GM19099 (cell line): Measurements from ENCODE around the gene PEAK1.

Source experiments
- POLR2A ChIP-seq: IDR thresholded peaks from 3 replicates; pipeline ENCODE4 v1.6.1; 2011; ENCODE audit warnings: low read depth; ENCODE audit not compliant: insufficient read length; ENCODE audit errors: extremely low read depth

The PEAK1 gene

DNA sequence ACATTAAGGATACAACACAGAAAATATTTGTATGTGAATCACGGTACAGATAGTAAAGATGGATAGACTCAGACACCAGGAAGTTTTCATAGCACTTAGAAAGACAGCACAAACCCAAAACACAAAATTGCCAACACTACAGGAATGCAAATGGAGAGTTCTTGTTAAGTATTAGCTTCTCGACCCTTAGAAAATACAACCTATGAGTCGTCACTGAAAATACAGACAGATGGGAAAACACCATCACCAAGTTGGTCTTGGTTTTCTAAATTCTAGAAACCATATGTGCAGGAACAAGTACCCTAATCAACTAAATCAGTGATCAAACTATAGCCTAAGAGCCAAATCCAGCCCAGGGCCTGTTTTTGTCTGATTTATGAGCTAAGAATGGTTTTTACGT, 50.7 kb downstream of the PEAK1 start:
- no peak for TF ChIP-seq POLR2A

DNA sequence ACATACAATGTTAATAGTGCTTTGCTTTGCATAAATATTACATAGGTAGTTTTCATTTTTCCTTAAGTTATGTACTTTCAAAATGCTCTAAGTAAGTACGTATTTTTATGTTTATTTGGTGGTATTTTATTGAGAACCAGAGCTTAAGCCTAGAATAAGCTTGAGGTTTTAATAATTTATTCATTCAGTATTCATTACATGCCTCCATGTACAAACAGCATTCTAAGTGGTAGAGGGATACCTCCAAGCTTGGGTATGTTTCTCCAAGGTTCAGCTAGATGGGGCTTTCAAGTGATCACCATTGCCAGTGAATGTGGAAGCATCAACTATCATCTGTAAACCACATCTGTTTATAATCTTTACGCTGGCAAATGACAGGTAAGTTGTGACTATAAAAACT, 52.3 kb downstream of the PEAK1 start:
- TF ChIP-seq POLR2A: no peak

DNA sequence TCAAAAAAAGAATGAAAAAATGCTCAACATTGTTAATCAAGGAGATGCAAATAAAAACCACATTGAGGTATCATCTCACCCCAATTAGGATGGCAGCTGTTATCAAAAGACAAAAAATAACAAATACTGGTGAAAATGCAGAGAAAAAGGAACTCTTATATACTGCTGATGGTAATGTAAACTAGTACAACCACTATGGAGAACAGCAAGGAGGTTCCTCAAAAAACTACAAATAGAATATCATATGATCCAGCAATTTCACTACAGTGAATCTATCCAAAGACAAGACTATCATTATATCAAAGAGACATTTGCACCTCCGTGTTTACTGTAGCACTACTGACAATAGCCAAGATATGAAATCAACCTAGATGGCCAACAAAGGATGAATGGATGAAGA, 58.4 kb downstream of the PEAK1 start:
- no peak for TF ChIP-seq POLR2A

DNA sequence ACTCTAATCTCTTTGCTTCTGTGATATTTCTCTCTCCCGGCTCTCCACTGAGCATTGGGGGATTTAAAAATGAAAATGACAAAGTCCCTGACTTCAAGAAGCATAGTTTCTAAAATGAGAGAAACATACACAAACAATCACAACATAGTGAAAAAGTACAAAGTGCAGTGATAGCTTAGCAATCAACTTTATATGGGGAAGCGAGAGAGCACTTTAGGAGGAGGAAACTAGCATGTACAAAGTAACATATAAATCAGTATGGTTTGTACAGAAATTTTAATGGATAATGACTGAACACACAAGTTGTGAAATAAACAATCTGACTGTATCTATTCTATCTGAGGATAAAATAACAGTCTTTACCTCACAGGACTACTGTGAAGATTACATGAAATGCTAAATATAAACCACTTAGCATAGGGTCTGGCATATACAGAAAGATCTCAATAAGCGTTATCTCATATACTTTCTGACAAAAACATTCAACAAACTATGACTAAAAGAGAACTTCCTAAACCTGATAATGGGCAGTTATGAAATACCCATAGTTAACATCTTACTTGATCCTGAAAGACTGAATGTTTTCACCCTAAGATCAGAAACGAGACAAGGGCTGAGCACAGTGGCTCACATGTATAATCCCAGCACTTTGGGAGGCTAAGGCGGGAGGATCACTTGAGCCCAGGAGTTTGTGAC, 61.2 kb downstream of the PEAK1 start:
- no peak for TF ChIP-seq POLR2A

DNA sequence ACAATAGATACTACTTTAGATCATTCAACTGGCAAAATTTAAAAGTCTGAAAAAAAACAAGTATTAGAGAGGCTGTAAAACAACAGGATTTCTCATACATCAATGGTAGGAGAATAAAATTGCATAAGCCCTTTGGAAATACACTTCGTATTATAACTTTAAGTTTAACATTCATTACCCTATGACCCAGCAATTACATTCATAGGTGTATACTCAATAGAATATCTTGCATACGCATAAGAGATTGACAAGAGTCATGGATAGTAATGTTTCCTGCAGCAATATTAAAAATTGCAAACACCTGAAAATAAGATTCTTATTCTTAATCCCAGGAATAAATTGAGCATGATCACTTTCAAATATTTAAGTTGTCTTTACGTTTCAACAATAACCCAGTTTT, 63.6 kb downstream of the PEAK1 start:
- no peak for TF ChIP-seq POLR2A

DNA sequence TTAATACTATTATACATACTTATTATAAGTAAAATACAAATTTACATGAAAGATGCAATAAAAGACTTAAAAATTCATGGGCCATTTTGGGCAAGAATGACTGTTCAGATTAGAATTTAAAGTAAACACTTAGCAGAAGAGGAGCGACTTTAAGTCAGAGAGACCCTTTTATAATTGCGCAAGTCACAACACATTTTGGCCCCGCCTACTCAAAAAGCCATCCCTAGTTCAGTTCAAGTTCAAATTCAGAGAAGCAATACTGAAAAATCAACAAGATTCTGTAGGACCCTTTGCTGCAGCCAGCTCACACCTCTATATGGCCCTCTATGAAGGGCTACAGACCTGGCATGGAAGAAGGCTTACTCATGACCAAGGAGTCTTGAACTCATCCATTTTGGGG, 64.6 kb downstream of the PEAK1 start:
- TF ChIP-seq POLR2A: no peak

DNA sequence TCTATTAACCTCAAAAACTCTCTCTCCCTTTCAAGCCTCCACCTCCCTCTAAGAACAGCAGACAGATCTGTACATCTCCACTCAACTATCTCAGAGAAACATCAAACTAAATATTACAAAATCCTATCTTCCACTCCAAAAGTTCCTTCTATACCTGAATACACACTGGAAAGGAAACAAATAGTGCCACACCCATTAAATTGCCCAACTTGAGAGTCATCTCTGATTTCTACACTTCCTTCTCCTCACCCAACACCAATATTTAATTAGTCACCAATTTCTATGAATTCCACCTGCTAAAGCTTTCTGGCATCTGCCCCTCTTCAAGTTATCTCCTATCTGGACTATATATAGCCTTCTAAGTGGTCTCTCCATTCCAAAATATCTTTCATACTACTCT, 65.8 kb downstream of the PEAK1 start:
- no peak for TF ChIP-seq POLR2A

DNA sequence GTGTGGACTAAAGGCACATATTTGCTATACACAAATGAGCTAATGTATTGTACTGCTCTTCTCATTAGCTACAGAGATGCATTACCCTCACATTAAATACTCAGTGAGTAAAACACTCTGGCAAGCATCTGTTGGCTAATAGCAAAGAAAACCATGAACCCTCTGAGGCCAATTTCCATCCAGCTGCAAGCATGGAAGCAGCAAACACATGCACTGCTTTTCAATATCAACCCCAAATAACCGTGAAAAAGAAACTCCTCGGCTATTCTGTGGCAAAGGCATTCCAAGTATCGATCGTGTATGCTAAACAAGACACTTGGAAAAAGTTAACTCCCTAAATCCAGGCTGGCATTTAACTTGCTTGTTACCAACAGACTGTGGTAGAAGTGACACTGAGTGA, 67.0 kb downstream of the PEAK1 start:
- TF ChIP-seq POLR2A: no peak

DNA sequence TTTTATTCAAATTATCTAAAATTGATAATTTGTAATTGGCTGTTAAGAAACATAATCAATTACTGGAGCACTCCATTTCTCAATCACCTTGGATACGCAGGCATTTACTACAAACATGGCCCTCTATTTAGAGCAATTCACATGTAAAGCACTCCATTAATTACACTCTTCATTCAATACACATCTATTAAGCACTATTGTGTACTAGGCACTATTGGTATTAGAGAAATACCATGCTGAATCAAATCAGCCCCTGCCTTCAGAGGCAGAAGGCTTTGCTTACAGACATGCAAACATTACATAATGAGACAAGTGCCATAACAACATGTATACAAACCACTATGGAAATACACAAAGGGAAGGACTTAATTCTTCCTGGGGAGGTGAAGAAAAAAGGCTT, 69.1 kb downstream of the PEAK1 start:
- no peak for TF ChIP-seq POLR2A

DNA sequence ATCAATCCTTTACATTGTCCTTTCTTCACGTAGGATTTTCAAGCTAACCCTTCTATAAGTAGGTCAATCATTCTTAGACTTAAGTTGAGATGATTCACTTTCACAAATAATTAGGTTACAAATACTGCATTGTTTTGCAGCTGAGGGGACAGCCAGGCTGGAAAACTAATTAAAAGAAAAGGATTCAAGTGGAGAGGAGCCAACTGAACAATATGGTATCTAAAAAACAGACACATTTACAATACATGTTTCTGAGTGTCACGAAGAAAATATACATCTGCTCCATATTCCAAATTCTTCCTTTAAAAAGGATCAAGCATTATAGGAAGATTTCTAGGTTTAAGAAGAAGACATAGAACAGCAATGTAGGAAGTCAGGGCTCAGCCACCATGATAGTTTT, 70.2 kb downstream of the PEAK1 start:
- TF ChIP-seq POLR2A: no peak

DNA sequence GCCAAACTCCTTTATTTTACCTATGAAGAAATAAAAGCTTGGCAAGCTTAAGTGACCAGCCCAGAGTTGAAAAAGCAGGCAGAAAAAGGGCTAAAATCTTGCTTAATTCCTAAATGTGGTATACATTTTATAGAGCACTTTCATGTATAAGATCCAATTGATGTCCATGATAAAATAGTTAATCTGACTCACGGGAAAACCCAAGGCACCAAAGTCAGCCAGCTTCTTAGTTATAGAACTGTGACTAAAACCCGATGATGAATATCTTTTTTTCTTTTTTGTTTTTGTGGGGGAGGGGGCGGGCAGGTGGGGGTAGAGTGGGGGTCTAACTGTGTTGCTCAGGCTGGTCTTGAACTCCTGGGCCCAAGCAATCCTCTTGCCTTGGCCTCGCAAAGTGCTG, 71.4 kb downstream of the PEAK1 start:
- TF ChIP-seq POLR2A: no peak

DNA sequence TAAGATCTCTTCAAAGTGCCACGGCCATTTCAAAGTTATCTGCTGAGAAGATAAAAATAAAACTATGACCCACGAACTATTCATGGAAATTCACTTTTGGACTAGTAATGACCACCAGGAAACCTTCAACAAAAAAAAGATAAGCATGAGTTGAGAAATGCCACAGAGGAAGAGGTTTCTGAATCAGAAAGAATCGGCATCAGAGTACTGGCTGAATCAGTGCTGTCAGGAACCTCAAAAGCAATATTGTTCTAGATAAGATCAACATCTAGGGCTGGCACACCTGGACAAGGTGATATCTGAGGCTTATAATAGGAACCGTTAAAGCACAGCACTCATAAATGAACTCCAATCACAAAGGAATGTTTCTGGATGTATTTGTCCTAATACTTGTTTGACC, 72.7 kb downstream of the PEAK1 start:
- TF ChIP-seq POLR2A: no peak

DNA sequence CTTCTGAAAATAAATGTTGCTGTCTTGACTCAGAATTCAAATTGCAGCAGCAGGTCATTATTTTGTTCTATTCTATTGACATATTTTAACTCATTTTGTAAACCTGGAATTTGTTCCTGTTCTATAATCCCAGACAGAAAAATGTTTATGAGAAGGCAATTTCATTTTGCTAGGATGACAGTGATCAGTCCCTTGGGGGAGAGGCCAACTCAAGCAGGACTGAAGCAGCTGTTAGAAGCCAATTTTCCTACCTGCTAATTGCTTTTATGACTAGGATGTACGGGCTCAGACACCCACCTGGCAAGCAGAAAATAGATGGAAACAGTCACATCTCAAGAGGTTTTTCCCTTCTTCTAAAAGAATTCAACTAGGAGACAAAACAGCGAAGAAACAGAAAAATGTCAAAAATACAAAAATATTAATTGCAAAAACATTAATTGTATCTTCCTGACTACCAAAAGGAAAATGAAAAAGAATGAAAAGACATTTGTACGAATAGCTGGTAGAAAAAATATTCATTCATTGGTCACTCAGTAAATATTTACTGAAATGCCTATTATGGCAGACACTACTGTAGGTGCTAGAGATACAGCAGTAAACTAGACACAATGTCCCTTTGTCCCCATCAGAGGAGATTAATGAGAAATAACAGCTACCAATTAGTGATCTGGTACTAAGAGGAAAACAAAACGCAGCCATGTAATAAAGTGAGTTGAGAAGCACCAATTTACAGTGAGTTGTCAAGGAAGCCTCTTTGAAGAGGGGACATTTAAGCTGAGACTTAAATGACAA, 73.5 kb downstream of the PEAK1 start:
- no peak for TF ChIP-seq POLR2A

DNA sequence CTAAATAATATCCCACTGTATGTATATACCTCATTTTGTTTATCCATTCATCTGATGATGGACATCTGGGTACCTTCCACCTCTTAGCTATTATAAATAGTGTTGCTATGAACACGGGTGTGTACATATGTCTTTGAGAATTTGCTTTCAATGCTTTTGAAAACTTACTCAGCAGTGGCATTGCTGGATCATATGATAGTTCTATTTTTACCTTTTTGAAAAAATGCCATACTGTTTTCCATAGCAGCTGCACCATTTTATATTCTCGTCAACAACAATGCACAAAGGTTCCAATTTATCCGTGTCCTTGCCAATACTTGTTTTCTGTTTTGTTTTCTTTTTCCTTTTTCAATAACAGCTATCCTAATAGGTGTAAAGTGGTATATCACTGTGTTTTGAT, 77.1 kb downstream of the PEAK1 start:
- no peak for TF ChIP-seq POLR2A

DNA sequence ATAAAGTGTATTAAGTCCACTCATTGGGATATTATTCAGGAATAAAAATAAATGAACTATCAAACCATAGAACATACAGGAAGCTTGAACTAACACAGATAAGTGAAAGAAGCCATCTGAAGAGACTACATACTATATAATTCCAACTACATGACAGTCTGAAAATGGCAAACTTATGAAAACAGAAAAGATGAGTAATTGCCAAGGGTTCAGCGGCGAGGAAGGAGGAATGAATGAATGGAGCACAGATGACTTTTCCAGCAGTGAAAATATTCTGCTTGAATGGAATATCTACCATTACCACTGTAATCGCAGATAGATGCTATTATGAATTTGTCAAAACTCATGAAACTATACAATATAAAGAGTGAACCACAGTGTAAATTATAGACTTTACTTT, 79.7 kb downstream of the PEAK1 start:
- no peak for TF ChIP-seq POLR2A

DNA sequence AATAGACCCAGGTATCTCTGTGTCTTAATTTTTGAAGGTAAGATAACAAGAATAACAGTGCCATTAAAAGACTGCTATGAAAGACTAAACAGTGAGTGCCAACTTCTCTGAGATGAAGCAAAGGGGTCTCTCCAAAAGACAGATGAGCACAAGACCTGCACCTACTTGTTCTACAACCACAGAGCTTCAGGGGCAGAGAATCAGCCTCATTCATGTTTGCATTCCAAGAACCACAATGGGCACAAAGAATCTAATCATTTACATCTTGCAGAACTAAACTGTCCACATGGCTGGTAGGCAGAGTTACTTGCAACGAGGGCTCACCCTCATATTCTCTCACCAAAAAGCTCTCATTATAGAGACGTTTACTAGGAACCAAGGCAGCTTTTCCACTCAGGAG, 83.9 kb downstream of the PEAK1 start:
- TF ChIP-seq POLR2A: no peak

DNA sequence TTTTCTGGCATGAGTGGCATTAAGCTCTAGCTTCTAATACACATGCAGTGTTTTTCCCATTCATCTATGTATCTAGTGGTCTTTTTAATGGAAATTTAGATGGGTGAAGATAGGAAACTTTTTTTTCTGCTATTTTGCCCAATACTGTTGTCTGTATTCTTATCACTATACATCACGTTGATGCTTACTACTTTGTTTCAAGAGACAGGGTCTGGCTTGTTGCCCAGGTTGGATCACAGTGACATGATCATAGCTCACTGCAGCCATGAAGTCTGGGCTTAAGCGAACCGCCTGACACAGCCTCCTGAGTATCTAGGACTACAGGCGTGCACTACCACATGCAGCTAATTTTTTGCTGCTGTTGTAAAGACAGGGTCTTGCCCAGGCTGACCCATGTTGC, 84.6 kb downstream of the PEAK1 start:
- TF ChIP-seq POLR2A: no peak

DNA sequence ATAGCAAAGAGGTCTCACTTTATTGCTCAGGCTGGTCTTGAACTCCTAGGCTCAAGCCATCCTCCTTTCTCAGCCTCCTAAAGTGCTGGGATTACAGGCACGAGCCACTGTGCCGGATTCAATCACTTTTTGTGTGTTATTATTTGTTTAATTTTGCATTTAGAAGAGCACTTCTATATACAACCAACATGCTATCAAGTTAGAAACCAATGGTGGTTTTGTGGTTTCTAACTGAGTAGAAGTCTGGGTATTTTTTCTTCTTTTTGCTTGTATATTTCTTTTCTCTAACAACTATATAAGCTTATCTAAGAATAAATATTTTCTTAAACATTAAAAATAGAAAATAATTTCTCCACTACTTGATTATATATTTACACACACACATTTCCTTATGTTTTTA, 86.7 kb downstream of the PEAK1 start:
- no peak for TF ChIP-seq POLR2A

DNA sequence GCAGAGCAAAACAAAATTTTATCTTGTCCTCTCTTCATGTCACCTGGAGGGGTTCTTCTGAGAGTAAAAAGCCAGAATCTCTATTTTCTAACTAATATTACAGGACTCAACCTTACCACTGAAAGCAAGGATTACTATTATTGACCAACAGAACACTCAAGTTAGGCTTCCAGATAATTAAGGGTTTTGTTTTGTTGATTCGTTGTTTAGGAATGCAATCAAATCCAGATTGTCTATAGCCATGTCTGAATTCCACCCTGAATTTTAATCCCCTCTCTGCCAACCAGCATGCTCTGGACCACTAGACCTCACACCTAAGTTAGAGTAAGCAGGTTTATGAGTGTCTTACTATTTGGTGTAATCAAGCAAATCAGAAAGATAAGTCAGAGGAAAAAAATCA, 90.7 kb downstream of the PEAK1 start:
- no peak for TF ChIP-seq POLR2A
